HS-5 (cell line): ENCODE data around the gene PDP2.
"Not testable (repeated sequence)": the region's sequence is repeated elsewhere in the genome, so short reads cannot be mapped to it uniquely, and the experiment has no call there.

Experiments used
- DNase-seq: peaks from one replicate; pipeline ENCODE4 v3.0.0-alpha.2; 2012; ENCODE audit warnings: low read depth

The PDP2 gene

DNA sequence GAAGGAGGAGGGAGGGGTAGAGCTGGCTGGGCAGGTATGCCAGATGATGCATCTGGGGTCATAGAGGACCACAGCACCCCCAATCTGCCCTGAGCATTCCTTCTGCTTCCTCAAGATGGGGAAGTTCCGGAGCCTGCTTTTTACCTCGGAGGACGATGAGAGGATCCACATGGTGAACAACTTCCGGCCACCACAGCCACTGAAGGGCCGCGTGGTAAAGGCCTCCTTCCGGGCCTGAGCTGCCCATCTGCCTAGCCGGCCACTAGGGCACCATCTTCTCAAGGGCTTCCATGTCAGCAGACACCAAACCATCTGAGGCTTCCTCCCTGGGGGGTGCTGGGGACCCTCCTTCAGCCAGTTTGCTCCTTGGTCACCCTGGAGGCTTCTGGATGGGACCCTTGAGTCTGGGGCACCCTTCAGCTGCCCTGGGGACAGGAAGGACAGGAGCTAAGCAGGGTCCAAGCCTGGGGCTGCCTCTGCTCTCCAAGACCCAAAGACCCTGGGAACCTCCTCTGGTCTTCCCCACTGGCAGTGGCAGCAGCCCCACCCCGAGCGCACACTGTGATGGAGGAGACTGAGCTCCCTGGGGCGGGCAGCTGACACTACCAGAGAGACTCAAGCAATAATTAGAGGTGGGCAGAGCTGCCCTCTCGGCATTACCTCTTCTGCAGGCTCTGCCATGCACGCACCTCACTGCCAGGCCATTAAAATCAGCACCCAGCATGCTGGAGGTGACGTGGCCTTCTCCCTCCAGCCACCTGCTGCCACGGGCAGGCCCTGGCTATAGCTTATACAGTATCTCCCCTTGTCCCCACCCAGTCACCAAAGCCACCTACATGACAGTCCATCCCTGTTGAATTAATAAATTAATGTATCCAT, 26.8 kb upstream of the PDP2 start:
- no peak for DNase-seq

DNA sequence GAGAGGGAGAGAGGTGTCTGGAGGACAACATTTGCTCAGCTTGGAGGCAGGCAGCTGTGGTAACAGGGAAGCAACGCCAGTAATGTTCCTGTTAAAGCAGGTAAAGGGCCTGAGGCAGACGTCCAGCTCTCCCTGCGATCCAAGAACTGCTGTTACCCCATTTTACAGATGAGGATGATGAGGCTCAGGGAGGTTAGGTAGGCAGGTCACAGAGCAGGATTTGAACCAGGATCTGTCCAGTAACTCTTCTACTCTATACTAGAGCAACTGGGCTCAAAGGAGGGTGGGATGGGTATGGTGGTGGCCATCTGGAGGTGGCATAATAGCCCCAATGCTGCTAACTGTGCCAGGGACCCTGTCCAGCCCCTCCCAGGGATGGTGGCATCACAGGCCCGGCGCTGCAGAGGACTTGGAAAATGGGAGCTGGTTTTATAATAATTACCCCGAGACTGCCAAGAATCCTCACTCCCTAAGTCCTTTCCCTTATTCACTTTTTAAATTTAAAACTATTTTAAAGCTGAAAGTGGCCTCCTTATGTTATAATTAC, 24.1 kb upstream of the PDP2 start:
- no peak for DNase-seq

DNA sequence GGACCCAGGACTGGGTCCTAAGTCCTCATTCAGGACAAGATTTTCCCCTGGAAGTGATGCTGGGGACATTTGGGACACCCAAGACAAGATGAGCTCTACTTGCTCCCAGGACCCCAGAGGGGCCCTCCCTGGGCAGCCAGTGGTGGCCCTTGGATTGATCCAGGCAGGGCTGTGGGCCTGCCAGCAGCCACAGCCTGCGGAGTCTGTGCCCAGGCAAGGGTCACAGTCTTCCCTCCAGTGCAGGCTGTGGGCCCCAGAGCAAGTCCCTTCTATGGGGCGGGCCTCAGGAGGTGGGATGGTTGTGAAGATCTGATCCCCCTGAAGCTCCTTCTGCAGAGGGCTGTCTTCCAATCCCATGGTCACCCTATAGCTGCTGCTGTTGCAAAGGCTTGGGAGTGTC, 23.5 kb upstream of the PDP2 start:
- DNase-seq, result no peak

DNA sequence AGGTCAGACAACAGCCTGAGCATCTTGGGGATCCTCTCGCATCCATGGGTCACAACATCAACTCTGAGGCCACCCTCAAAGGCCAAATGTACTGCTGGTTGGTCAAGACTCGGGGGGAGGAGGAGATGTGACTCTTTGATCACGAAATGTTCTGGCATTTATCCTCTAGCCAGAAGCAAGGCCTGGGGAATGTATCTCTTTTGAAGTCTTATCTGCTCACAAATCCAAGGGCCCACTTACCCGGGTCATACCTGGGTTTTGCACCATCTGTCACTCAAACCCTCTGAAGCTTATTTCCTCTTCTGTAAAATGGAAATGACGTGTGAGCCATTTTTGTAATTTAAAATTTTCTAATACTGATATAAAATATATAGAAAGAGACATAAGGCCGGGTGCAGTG, 22.9 kb upstream of the PDP2 start:
- DNase-seq, result no peak

DNA sequence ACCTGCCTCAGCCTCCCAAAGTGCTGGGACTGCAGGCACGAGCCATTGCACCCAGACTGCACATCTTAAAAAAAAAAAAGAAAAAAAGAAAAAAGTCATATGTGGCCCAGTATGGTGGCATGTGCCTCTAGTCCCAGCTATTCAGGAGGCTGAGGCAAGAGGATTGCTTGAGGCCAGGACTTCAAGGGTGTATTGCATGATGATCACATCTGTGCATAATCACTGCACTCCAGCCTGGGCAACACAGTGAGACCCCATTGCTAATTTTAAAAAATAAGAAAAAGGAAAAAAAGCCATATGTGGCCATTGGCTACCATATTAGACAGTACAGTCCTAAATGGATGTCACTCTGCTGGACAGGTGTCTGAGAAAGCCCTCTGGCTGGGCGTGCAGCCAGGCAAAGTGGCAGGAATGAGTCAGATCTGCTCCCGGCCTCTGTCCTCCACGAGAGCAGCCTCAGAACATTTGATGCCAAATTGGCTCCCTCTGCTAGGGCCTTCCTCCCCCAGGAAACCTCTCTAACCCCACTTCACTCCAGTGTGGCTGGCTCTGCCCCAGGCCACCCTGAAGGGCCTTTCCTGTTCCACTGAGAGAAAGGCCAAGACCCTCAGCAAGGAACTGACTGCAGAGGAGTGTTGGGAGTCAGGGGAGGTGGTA, 21.4 kb upstream of the PDP2 start:
- DNase-seq, result no peak

DNA sequence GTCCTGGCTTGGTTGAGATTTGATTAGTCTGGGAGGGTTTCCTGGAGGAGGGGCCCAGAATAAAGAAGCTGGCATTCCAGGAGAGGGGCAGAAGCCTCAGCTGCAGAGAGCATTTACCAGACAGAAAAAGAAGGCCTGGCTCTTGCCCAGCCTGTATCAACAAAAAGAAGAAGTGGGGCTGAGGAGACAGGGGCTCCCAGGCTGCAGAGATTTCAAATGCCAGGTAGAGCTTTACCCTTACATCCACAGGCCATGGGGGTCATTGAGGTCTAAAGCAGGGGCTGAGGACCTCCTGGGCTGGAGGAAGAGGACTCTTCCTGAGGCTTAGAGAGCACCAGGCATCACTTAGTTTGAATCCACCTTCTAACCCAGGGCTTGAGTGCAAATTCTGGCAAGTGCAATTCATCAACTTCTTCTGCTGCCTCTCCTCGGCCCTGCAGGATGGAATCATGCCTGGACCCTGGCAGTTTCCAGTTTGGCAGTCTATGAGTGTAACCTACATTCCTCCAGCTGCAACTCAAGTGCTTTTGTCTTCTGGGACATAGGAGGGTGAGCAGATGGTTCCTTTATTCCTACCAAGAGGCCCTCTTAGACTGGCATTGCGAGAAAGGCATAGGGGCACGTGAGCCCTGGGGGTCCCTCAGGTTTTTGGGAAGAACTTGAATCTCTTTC, 20.8 kb upstream of the PDP2 start:
- DNase-seq, result no peak

DNA sequence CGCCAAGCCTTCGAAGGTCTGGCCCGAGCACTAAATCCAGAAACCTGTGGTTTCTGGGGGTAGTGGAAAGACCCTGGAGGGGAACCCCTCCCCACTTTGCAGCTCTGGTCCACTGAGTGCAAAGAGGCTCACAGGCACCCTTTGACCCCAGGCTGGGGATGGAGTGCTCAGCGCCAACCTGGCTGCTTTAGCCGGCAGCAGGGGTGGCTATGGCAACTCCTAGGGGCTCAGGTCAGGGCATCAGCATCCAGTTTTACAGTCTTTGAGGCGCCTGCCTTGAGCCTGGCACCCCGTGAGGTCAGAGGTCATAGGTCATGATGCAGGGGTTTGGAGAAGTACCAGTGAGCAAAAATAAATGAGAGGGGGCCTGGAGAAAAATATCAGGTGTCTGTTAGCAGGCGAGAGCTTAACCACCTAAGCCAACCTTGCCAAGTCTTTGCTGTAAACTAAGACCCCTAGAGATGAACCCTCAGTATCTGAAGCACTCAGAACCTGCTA, 18.2 kb upstream of the PDP2 start:
- no peak for DNase-seq

DNA sequence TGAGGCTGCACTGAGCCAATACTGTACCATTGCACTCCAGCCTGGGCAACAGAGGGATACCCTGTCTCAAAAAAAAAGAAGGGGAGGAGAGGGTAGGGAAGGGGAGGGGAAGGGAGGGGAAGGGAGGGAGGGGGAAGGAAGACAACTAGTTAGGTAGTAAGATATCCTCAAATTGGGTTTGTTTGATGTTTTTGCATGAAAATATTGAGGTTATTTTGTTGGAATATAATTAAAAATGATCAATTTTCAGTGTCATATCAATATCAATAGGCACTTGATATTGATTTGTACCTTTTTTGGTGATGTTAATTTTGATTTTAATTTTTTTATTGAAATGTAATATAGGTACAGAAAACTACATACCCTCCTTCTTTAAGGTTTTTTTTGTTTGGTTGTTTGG, 16.6 kb upstream of the PDP2 start:
- DNase-seq, result no peak

DNA sequence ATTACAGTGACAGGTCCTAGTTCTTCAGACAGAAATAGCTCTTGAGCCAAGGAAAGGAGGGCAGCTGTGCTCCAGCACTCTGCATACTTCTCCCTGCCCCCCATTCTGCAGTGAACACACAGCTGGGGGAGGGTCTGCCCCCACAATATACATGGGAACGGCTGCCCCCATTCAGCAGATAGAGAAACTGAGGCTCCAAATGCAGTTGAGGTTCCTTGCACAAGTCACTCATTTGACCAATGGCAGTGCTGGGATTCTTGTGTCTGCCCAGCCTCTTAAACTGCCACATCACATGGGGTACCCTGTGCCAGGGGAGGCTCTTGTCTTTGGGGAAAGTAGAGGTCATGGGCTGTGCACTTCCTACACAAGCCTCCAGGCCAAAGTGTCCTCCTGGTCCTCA, 10.9 kb upstream of the PDP2 start:
- no peak for DNase-seq

DNA sequence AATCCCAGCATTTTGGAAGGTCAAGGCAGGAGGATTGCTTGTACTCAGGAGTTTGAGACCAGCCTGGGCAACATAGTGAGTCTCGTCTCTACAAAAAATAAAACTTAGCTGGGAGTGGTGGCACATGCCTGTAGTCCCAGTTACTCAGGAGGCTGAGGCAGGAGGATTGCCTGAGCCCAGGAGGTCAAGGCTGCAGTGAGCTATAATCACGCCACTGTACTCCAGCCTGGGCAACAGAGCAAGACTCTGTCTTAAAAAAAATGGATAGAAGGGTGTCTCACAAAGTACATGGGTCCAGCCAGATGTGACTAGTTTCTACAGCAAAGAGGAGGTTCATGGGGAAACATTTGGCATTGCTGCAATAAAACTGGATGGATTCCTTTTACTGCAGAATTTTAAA, 9.0 kb upstream of the PDP2 start:
- not testable (repeated sequence) for DNase-seq

DNA sequence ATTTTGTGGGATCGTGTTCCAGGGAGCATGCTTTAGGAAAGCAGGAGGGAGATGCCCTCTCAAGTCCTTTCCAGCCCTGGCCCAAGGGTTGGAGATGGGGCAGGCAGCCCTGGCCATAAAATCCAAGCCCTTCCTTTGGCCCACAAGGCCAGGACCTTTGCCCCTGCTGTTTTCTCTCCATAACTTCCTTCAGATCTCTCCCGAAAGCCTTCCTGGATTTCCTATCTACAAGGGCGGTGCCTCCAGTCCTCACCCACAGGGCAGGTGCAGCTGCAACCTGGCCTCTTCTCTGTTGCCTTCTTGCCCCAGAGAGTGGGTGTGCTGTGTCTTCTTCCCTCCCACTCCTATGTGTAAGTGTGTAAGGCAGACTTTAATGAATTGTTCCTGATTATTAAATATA, 8.5 kb upstream of the PDP2 start:
- no peak for DNase-seq

DNA sequence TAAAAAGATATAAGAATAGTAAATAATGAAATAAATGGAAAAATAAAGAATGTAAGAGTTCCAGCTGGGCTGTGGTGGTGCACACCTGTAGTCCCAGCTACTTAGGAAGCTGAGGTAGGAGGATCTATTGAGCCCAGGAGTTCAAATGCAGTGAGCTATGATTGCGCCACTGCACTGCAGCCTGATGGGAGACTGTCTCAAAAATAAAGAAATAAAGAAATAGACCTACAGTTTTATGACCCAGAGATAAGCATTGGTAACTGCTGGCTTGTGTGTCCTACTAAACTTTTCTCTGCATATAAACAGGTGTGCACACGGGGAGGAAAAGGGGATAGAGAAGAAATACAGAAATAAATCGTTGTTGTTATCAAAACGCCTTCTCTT, 7.8 kb upstream of the PDP2 start:
- no peak for DNase-seq

DNA sequence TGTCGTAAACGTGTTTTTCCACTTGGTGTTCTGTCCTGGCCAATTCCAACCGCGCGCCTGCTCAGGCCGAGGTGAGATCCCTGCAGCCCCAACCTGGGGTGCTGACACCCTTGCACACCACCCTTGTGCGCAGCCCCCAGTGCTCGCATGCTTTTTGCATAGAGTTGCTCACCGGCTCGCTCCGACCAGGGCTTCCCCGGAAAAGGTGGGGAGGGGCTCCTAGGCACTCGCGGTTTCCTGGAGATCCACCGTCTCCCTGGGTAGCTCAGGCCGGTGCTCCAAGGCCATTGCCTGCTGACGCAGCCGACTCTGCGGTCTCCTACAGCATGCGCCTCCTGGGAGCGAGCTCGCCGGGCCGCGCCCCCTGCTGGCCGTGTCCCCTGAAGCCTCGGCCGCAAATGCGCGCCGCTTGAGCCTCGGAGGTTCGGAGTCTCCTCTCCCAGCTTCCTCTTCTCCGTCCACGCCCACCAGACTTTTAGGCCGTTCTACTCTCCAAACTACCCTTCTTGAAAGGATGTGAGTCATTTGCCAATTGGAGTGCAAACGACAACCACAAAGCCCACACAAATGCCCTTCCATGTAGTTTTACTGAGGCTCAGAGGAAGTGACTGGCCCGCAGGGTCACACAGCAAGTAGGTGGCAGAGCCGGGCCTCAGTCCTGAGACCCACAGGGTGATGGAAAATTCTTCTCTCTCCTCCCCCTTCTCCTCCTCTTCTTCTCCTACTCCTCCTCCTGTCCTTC, 7.2 kb upstream of the PDP2 start:
- peak; percentile 100 for DNase-seq

DNA sequence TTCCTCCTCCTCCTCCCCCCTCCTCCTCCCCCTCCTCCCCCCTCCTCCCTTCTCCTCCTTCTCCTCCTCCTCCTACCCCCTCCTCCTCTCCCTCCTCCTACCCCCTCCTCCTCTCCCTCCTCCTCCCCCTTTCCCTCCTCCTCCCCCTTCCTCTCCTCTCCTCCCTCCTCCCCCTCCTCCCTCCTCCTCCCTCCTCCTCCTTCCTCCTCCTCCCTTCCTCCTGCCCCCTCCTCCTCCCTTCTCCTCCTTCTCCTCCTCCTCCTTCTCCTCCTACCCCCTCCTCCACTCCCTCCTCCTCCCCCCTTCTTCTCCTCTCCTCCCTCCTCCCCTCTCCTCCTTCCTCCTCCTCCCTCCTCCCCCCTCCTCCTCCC, 6.6 kb upstream of the PDP2 start:
- DNase-seq, result no peak

DNA sequence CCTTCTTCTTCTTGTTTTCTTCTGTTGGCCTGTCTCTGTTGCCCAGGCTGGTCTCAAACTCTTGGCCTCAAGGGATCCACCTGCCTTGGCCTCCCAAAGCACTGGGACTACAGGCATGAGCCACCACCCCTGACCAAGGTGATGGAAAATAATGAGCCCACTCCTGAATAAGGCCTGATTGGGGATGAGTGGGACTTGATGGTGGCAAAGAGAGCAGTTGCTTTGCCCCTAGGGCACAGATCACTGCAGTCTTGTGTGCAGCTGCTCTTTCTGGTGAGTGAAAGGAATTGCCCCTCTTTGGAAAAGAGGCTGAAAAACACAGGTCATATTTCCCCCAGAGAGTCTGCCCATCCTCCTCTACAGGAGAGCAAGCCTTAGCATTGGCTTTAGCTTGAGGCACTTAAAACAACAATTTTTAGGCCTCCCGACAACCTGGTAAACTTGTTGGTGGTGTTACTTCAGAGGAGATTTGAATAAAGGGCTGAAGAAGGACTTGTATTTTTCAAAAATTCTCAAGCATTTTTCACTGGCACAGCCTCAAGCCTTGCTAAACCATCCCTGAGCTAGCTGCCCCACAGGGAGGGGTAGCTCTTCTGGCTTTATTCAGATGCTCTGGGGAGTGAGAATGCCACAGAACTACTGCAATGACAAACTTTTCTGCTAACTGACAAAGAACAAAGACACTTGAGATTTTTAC, 6.1 kb upstream of the PDP2 start:
- DNase-seq, result no peak

DNA sequence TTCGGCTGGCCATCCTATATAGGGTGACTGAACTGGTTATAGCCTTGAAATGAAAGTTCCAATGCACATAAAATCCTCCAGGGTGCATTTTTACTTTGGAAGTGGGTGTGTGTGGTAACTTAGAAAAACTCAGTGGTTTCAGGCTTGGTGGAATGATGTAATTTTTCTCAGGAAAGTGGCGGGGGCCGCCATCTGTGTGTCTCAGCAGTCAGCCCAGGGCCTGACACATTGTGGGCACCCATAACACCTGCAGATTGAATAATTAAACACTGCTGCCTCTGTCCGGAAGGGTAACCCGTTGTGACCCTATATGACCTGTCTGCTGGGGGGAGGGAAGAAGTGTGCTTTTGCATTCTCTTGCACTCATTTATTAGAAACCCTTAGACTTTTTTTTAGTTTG, 2.2 kb upstream of the PDP2 start:
- DNase-seq, result no peak

DNA sequence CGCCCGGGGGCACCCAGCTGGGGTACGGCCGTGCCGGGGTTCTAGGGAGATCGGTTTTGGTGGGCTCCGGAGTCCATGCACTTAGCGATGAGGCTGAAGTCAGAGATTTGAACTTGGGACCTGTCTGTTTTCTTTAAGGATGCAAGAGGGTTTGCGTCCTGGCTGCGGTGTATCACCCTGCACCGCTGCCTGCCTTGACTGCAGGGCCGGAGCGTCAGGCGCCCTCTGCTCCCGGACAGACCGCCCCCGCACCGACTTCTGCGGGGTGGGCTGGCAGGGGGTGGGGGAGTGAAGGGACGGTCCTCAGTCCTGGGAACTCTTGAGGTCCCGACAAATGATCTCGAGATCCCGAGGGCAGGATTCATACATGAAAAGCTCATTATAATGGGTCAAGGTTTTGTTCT, 701 bp downstream of the PDP2 start:
- DNase-seq, result no peak

DNA sequence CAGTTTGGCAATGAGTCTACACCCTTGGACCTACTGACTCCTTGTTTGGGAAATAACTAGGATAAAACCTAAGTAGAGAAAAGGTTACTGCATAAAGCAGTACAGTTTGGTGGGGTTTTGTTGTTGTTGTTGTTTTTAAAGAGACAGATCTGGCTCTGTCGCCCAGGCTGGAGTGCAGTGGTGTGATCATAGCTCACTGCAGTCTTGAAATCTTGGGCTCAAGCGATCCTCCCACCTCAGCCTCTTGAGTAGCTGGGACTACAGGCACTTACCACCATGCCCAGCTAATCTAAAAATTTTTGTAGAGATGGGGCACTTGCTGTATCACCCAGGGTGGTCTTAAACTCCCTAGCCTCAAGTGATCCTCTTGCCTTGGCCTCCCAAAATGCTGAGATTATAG, 1.2 kb downstream of the PDP2 start:
- DNase-seq, result no peak

DNA sequence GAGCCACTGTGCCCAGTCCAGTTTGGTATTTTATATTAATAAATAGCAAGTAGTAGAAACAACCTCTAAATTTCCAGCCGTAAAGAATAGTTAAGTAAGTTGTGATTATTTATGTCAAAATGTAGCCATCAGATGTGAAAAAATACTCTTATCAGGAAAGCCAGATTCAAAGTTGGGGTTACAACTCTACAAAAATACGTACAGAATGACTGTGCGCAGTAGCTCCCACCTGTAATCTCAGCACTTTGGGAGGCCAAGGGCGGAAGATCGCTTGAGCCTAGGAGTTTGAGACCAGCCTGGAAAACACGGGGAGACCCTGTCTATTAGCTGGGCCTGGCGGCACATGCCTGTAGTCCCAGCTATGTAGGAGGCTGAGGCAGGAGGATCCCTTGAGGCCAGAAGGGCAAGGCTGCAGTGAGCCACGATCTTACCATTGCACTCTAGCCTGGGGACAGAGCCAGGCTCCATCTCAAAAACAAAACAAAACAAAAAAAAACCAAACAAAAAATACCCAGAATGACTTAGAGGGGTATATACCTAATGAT, 1.7 kb downstream of the PDP2 start:
- no peak for DNase-seq

DNA sequence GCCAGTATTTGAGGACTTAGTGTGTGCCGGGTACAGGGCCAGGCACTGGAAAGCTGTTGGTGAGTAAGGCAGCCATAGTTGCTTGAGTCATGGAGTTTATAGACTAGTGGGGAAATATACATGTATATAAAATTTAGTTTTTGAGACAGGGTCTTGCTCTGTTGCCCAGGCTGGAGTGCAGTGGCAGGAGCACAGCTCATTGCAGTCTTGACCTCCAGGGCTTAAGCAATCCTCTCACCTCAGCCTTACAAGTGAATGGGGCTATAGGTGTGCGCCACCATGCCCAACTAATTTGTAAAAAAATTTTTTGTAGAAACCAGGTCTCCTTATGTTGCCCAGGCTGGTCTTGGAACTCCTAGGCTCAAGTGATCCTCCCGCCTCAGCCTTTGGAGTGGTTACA, 2.4 kb downstream of the PDP2 start:
- no peak for DNase-seq

DNA sequence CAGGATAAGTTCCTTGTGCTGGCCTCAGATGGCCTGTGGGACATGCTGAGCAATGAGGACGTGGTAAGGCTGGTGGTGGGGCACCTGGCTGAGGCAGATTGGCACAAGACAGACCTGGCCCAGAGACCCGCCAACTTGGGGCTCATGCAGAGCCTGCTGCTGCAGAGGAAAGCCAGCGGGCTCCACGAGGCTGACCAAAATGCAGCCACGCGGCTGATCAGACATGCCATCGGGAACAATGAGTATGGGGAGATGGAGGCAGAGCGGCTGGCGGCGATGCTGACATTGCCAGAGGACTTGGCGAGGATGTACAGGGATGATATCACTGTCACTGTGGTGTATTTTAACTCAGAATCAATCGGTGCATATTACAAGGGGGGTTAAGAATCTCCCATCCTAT, 5.2 kb downstream of the PDP2 start:
- DNase-seq, result no peak
